Neural progenitor cell (in vitro differentiated cells): ENCODE data around the gene IQCK. TPM values are rescaled to one million over a fixed set of nuclear protein-coding genes. Genes with fewer than 3 reads are reported as not detected.

ENCODE experiments used
- DNase-seq: peaks from one replicate; pipeline ENCODE4 v3.0.0-alpha.2; 2016; ENCODE audit warnings: low spot score
- H2AFZ ChIP-seq: fragments of 200-600 bp; sonication (generic); replicated peaks from 2 replicates; pipeline ENCODE4 v1.6.1; 2016; ENCODE audit warnings: antibody characterized with exemption
- H3F3A ChIP-seq: fragments of 200-600 bp; sonication (generic); 2 replicates; pipeline ENCODE4 v1.6.1; 2016; ENCODE audit warnings: antibody characterized with exemption, low read depth
- H3K27ac ChIP-seq: fragments of 200-600 bp; sonication (generic); 2 replicates; pipeline ENCODE4 v1.5.1; 2016; ENCODE audit warnings: mild to moderate bottlenecking
- H3K27me3 ChIP-seq: fragments of 200-600 bp; sonication (generic); 2 replicates; pipeline ENCODE4 v1.6.1; 2016; ENCODE audit warnings: mild to moderate bottlenecking, moderate library complexity
- H3K36me3 ChIP-seq: fragments of 200-600 bp; sonication (generic); 2 replicates; pipeline ENCODE4 v1.5.1; 2016
- H3K4me1 ChIP-seq: fragments of 200-600 bp; sonication (generic); 2 replicates; pipeline ENCODE4 v1.6.1; 2016; ENCODE audit warnings: mixed run types
- H3K4me2 ChIP-seq: fragments of 200-600 bp; sonication (generic); 2 replicates; pipeline ENCODE4 v1.6.1; 2016
- H3K4me3 ChIP-seq: fragments of 200-600 bp; sonication (generic); 2 replicates; pipeline ENCODE4 v1.5.1; 2016
- H3K79me2 ChIP-seq: fragments of 200-600 bp; sonication (generic); 2 replicates; pipeline ENCODE4 v1.6.1; 2016; ENCODE audit warnings: low read depth
- H3K9ac ChIP-seq: fragments of 200-600 bp; sonication (generic); 2 replicates; pipeline ENCODE4 v1.6.1; 2016
- H3K9me3 ChIP-seq: fragments of 200-600 bp; sonication (generic); 2 replicates; pipeline ENCODE4 v1.5.1; 2016; ENCODE audit warnings: low read depth
- H4K20me1 ChIP-seq: fragments of 200-600 bp; sonication (generic); 2 replicates; pipeline ENCODE4 v1.6.1; 2016; ENCODE audit warnings: low read depth
- H3K27ac Mint-ChIP-seq: 3 replicates; pipeline ENCODE4 v1.8.0; 2021; ENCODE audit warnings: mixed read lengths
- H3K27me3 Mint-ChIP-seq: 2 replicates; pipeline ENCODE4 v1.8.0; 2022; ENCODE audit warnings: low read depth, mild to moderate bottlenecking, inconsistent platforms, moderate library complexity, mixed read lengths; ENCODE audit not compliant: insufficient read depth
- H3K36me3 Mint-ChIP-seq: 3 replicates; pipeline ENCODE4 v1.8.0; 2021; ENCODE audit warnings: mixed read lengths
- H3K4me1 Mint-ChIP-seq: 3 replicates; pipeline ENCODE4 v1.8.0; 2021; ENCODE audit warnings: mixed read lengths
- H3K4me3 Mint-ChIP-seq: 3 replicates; pipeline ENCODE4 v1.8.0; 2021; ENCODE audit warnings: mild to moderate bottlenecking, moderate library complexity, mixed read lengths
- H3K9me3 Mint-ChIP-seq: 3 replicates; pipeline ENCODE4 v1.8.0; 2020; ENCODE audit warnings: mixed read lengths
- CTCF ChIP-seq: fragments of 200-600 bp; sonication (generic); IDR thresholded peaks from 2 replicates; pipeline ENCODE4 v1.5.1; 2017; ENCODE audit warnings: antibody characterized with exemption, mild to moderate bottlenecking
- EZH2 ChIP-seq: fragments of 200-600 bp; sonication (generic); IDR thresholded peaks from 2 replicates; pipeline ENCODE4 v1.6.1; 2017; ENCODE audit warnings: antibody characterized with exemption, mild to moderate bottlenecking, moderate library complexity
- EZH2phosphoT487 ChIP-seq: fragments of 200-600 bp; sonication (generic); IDR thresholded peaks from 2 replicates; pipeline ENCODE4 v1.6.1; 2017; ENCODE audit warnings: antibody characterized with exemption
- total RNA-seq: library from RNA; depleted of rRNA; stranded (reverse); fragments of >200 nt; gene quantifications from 2 replicates; pipeline ENCODE4 v1.2.3, GENCODE V29; 2015; ENCODE audit warnings: low replicate concordance

Gene IQCK
- total RNA-seq, 1 donor from 2014 or later = 22.1 TPM

DNA sequence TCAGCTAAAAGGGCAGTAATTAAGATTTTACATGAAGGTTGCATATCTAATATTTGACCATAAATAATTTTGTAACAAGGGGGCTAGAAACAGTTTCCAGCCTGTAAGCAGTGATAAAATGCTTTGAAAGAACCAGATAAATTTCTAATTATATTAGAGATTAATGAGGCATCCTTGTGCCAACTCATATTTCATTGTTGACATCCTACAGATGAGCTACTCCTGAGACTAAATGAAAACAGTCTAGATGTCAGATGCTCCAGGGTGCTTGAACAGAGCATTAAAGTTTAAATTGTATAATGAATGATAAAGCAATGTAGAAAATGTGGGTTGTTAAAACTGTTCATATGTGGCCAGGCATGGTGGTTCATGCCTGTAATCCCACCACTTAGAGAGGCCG, 23.3 kb downstream of the IQCK start:
- H3K27me3 Mint-ChIP-seq = no peaks in the 10 kb centered on the region
- H3K4me2 ChIP-seq = no peak overlapping the region
- H3K27ac Mint-ChIP-seq = no peak overlapping the region
- H3F3A ChIP-seq = peaks cover 30% of the 10 kb centered on the region
- H3K4me3 ChIP-seq = no peak overlapping the region
- no peak overlapping the region for H3K4me3 Mint-ChIP-seq
- H3K9me3 ChIP-seq = no peaks in the 10 kb centered on the region
- no peak overlapping the region for H3K9ac ChIP-seq
- H3K9me3 Mint-ChIP-seq = no peaks in the 10 kb centered on the region
- H3K36me3 Mint-ChIP-seq = peaks cover 37% of the 10 kb centered on the region
- H3K79me2 ChIP-seq = no peaks in the 10 kb centered on the region
- H3K36me3 ChIP-seq = no peaks in the 10 kb centered on the region
- H2AFZ ChIP-seq = no peak overlapping the region
- TF ChIP-seq EZH2 (no peak), EZH2phosphoT487 (no peak), CTCF (no peak)
- DNase-seq = no peak
- peaks cover 22% of the 10 kb centered on the region for H4K20me1 ChIP-seq
- H3K27ac ChIP-seq = no peak overlapping the region
- H3K27me3 ChIP-seq = no peaks in the 10 kb centered on the region
- peaks cover 32% of the 10 kb centered on the region for H3K4me1 ChIP-seq
- peaks cover 50% of the 10 kb centered on the region for H3K4me1 Mint-ChIP-seq

DNA sequence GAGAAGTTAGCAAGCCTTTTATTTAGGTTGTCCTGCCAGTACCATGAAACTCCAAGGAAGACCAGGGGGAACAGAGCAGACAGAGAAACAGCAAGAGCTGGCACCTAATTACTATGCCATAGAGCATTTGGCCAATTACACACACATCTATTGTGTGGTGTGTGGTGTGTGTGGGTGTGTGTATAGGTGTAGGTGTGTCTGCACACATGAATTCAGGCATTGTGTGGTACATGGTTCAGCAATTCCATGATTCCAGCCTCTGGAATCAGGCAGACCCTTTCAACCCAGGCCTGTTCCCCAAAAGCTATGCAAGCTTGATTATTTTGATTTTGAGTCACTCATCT, 25.7 kb downstream of the IQCK start:
- TF ChIP-seq EZH2 (no peak), EZH2phosphoT487 (no peak), CTCF (no peak)
- no peak overlapping the region for H2AFZ ChIP-seq
- H3K36me3 Mint-ChIP-seq = peaks cover 19% of the 10 kb centered on the region

GRCh38 chr16:19744670-19745069, 26.6 kb downstream of the IQCK start:
- Mint-ChIP-seq H3K27ac (no peak overlapping the region), H3K36me3 (peaks cover 12% of the 10 kb centered on the region), H3K4me1 (peaks cover 73% of the 10 kb centered on the region), H3K9me3 (no peaks in the 10 kb centered on the region), H3K27me3 (peaks cover 4% of the 10 kb centered on the region), H3K4me3 (no peak overlapping the region)
- Histone ChIP-seq H3K9ac (no peak overlapping the region), H3K27ac (no peak overlapping the region), H3K27me3 (no peaks in the 10 kb centered on the region), H3K79me2 (no peaks in the 10 kb centered on the region), H4K20me1 (peaks cover 34% of the 10 kb centered on the region), H2AFZ (no peak overlapping the region), H3K4me1 (peaks cover 50% of the 10 kb centered on the region), H3K9me3 (no peaks in the 10 kb centered on the region), H3K4me3 (no peak overlapping the region), H3K36me3 (no peaks in the 10 kb centered on the region), H3F3A (peaks cover 39% of the 10 kb centered on the region), H3K4me2 (no peak overlapping the region)
- DNase-seq = no peak
- TF ChIP-seq EZH2 (no peak), EZH2phosphoT487 (no peak), CTCF (no peak)

More for the DNA sequence above, 25.7 kb downstream of the IQCK start:
- Mint-ChIP-seq H3K9me3 (no peaks in the 10 kb centered on the region), H3K4me1 (peaks cover 65% of the 10 kb centered on the region), H3K27ac (no peak overlapping the region), H3K27me3 (peaks cover 4% of the 10 kb centered on the region), H3K4me3 (no peak overlapping the region)
- Histone ChIP-seq H3K9me3 (no peaks in the 10 kb centered on the region), H4K20me1 (peaks cover 34% of the 10 kb centered on the region), H3K79me2 (no peaks in the 10 kb centered on the region), H3K9ac (no peak overlapping the region), H3K4me1 (peaks cover 47% of the 10 kb centered on the region), H3F3A (peaks cover 39% of the 10 kb centered on the region), H3K36me3 (no peaks in the 10 kb centered on the region), H3K27me3 (no peaks in the 10 kb centered on the region), H3K4me2 (peak overlapping the region; percentile 58), H3K27ac (no peak overlapping the region), H3K4me3 (no peak overlapping the region)
- no peak for DNase-seq
